Neural cell (in vitro differentiated cells): ENCODE measurements around the gene POU6F2.

ENCODE experiments used
- POLR2AphosphoS5 ChIP-seq: IDR thresholded peaks from 2 replicates; pipeline ENCODE4 v1.6.1; 2012
- RAD21 ChIP-seq: fragments of 450-650 bp; conservative IDR thresholded peaks from 2 replicates; pipeline ENCODE4 v1.6.1; 2014; ENCODE audit warnings: antibody characterized with exemption, mild to moderate bottlenecking, moderate library complexity
- TF ChIP-seq, protein P1 (sequence below): fragments of 450-650 bp; IDR thresholded peaks from 2 replicates; pipeline ENCODE4 v1.5.1; 2014; ENCODE audit warnings: antibody characterized with exemption, mild to moderate bottlenecking, moderate library complexity; ENCODE audit not compliant: poor library complexity, severe bottlenecking

DNA sequence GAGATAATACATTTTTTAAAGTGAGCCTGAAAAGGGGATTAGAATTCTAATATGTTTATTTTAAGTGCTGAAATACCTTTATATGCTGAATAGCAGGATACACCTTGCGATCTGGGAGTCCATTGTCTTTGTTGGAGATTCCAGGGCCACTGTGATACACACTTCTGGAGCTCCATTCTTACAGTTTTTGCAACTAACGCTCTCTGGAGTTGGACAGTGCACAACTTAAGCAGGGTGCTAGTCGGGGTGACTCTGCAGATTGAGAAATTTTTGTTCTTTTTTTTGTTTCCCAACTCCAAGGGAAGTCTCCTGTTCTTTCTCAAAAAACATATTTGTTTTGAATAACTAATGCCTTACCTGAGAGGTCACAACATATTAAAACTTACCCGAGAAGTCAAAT lies 23.7 kb upstream of the POU6F2 start:
- TF ChIP-seq, protein P1, sequence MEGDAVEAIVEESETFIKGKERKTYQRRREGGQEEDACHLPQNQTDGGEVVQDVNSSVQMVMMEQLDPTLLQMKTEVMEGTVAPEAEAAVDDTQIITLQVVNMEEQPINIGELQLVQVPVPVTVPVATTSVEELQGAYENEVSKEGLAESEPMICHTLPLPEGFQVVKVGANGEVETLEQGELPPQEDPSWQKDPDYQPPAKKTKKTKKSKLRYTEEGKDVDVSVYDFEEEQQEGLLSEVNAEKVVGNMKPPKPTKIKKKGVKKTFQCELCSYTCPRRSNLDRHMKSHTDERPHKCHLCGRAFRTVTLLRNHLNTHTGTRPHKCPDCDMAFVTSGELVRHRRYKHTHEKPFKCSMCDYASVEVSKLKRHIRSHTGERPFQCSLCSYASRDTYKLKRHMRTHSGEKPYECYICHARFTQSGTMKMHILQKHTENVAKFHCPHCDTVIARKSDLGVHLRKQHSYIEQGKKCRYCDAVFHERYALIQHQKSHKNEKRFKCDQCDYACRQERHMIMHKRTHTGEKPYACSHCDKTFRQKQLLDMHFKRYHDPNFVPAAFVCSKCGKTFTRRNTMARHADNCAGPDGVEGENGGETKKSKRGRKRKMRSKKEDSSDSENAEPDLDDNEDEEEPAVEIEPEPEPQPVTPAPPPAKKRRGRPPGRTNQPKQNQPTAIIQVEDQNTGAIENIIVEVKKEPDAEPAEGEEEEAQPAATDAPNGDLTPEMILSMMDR: no peak
- no peak for TF ChIP-seq POLR2AphosphoS5
- TF ChIP-seq RAD21: no peak
